Measurements from ENCODE around the gene C19orf47.

C19orf47 gene

DNA sequence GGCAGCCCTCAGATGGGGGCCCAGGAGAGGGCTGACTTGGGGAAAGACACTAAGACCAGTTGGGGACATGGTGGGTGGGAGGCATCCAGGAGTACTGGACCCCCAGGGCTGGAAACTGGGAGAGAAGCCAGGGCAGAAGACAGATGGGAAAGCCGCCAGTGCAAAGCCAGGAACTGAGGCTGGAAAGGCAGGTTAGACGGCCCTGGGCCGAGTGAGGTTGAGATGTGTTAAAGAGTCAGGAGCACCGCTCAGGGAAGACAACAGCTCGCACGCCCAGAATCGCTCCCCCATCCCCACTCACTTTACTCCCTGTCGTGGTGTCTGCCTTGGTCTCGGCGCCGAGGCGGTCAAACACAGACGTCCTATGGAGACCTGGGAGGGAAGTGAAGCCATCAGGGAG lies 24.5 kb downstream of the C19orf47 start:
- TF ChIP-seq, protein P1, sequence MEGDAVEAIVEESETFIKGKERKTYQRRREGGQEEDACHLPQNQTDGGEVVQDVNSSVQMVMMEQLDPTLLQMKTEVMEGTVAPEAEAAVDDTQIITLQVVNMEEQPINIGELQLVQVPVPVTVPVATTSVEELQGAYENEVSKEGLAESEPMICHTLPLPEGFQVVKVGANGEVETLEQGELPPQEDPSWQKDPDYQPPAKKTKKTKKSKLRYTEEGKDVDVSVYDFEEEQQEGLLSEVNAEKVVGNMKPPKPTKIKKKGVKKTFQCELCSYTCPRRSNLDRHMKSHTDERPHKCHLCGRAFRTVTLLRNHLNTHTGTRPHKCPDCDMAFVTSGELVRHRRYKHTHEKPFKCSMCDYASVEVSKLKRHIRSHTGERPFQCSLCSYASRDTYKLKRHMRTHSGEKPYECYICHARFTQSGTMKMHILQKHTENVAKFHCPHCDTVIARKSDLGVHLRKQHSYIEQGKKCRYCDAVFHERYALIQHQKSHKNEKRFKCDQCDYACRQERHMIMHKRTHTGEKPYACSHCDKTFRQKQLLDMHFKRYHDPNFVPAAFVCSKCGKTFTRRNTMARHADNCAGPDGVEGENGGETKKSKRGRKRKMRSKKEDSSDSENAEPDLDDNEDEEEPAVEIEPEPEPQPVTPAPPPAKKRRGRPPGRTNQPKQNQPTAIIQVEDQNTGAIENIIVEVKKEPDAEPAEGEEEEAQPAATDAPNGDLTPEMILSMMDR (IDR thresholded peaks at IDR 0.05; ENCODE audit: insufficient read depth, low read depth, low read length, missing control alignments), result no peak
- H3K4me3 ChIP-seq (ENCODE audit: low read length), result no peak overlapping the region
- DNase-seq (ENCODE audit: low read depth), result no peak

- H3K4me3 ChIP-seq (ENCODE audit: low read length), result no peak overlapping the region
- TF ChIP-seq, protein P1 (IDR thresholded peaks at IDR 0.05; ENCODE audit: insufficient read depth, low read depth, low read length, missing control alignments), result no peak
- no peak for DNase-seq (ENCODE audit: low read depth)
Observed at GRCh38 chr19:40322951-40323615, 25.1 kb downstream of the C19orf47 start.

- TF ChIP-seq, protein P1 (IDR thresholded peaks at IDR 0.05; ENCODE audit: insufficient read depth, low read depth, low read length, missing control alignments), result no peak
- H3K4me3 ChIP-seq (ENCODE audit: low read length), result no peak overlapping the region
- peak; percentile 15 for DNase-seq (ENCODE audit: low read depth)
Observed at GRCh38 chr19:40322271-40322610, 26.0 kb downstream of the C19orf47 start.

DNA sequence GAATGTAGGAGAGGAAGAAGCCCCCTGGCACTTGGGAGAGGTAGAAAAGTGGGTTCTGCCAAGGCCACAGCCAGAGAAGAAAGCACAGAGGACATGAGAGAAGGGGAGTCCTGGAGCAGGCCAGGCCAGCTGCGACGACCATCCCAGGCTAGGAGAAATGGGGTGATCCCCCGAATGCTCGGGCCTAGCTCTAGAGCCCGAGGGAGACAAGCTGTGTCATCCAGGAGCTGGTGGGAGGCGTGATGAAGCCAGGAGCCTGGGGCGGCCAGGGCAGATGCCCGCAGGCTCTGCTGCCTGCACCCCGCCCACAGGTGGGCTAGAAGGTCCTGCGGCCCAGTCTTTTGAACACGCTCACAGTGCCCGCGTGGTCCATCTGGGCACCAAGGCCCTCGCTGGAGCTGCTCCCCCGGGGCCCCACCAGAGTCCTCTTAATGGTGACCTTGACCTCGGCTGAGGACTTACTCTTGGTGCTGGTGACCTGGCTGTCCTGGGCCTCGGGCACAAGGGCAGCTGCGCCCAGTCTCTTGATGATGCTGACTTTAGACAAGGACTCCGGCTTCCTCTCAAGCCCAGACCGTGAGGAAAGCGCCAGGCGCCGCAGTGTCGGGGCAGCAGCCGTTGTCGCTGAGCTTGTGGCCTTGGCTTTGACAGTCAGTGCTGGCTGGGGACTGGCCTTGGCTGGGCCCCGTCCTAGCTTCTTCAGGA lies 26.5 kb downstream of the C19orf47 start:
- no peak overlapping the region for H3K4me3 ChIP-seq (ENCODE audit: low read length)
- DNase-seq (ENCODE audit: low read depth), result no peak
- TF ChIP-seq, protein P1 (IDR thresholded peaks at IDR 0.05; ENCODE audit: insufficient read depth, low read depth, low read length, missing control alignments), result no peak

- H3K4me3 ChIP-seq (ENCODE audit: low read length), result no peak overlapping the region
- TF ChIP-seq, protein P1 (IDR thresholded peaks at IDR 0.05; ENCODE audit: insufficient read depth, low read depth, low read length, missing control alignments), result no peak
- no peak for DNase-seq (ENCODE audit: low read depth)
Observed at GRCh38 chr19:40321076-40321475, 27.1 kb downstream of the C19orf47 start.

- TF ChIP-seq, protein P1 (IDR thresholded peaks at IDR 0.05; ENCODE audit: insufficient read depth, low read depth, low read length, missing control alignments), result no peak
- DNase-seq (ENCODE audit: low read depth), result no peak
- H3K4me3 ChIP-seq (ENCODE audit: low read length), result no peak overlapping the region
Observed at GRCh38 chr19:40320558-40320935, 27.6 kb downstream of the C19orf47 start.

DNA sequence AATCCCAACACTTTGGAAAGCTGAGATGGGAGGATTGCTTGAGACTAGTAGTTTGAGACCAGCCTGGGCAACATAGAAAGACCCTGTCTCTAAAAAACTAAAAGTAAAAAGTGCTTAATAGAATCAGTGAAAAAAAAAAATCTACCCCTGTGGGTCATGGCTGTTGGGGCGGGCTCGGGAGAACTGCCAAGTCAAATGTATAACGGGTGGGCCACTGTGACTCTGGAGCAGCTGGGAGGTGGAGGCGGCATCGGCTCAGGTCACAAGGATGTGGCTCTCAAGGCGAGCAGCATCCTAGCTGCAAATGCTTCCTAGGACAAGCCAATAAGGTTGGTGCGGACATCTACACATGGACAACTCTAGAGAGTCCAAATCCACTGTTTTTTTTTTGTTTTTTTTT lies 30.9 kb downstream of the C19orf47 start:
- TF ChIP-seq, protein P1 (IDR thresholded peaks at IDR 0.05; ENCODE audit: insufficient read depth, low read depth, low read length, missing control alignments), result no peak
- no peak for DNase-seq (ENCODE audit: low read depth)
- H3K4me3 ChIP-seq (ENCODE audit: low read length), result no peak overlapping the region
